GM21717 (cell line): ENCODE data around the gene NUCB2.
"Not testable (repeated sequence)": the region's sequence is repeated elsewhere in the genome, so short reads cannot be mapped to it uniquely, and the experiment has no call there.

ENCODE experiments used
- ATAC-seq: cut with Tn5 transposase; IDR thresholded peaks from one replicate; pipeline ENCODE4 v1.9.1; 2021; ENCODE audit warnings: mild to moderate bottlenecking, moderate library complexity; ENCODE audit not compliant: unreplicated experiment

NUCB2 gene

GRCh38 chr11:17276236-17277023 is at the start of gene NUCB2:
TSS of gene NUCB2 (plus strand) at chr11:17276739. CDS start at chr11:17295324, 18,585 bp downstream.
- peak; percentile 97 for ATAC-seq

- ATAC-seq: not testable (repeated sequence)
These were observed 48.2 kb upstream of the NUCB2 start for GRCh38 chr11:17228186-17228925.

- ATAC-seq: no peak
These were observed 46.9 kb upstream of the NUCB2 start for GRCh38 chr11:17229481-17230152.

GRCh38 chr11:17230867-17231851 is 45.4 kb upstream of the NUCB2 start:
- ATAC-seq: peak; percentile 96

- ATAC-seq: no peak
These were observed 43.4 kb upstream of the NUCB2 start for GRCh38 chr11:17233101-17233500.

- ATAC-seq: no peak
These were observed 38.2 kb upstream of the NUCB2 start for GRCh38 chr11:17238377-17238776.

GRCh38 chr11:17239927-17240326 is 36.6 kb upstream of the NUCB2 start:
- not testable (repeated sequence) for ATAC-seq

- no peak for ATAC-seq
These were observed 35.8 kb upstream of the NUCB2 start for GRCh38 chr11:17240780-17241179.

GRCh38 chr11:17242954-17243353 is 33.6 kb upstream of the NUCB2 start:
- not testable (repeated sequence) for ATAC-seq

- ATAC-seq: peak; percentile 64
These were observed 32.5 kb upstream of the NUCB2 start for GRCh38 chr11:17244046-17244445.

GRCh38 chr11:17250561-17251350 is 25.8 kb upstream of the NUCB2 start:
- no peak for ATAC-seq

- no peak for ATAC-seq
These were observed 23.8 kb upstream of the NUCB2 start for GRCh38 chr11:17252704-17253103.

- no peak for ATAC-seq
These were observed 20.0 kb upstream of the NUCB2 start for GRCh38 chr11:17256512-17256911.

GRCh38 chr11:17257196-17257595 is 19.3 kb upstream of the NUCB2 start:
- no peak for ATAC-seq

- ATAC-seq: no peak
These were observed 17.9 kb upstream of the NUCB2 start for GRCh38 chr11:17258670-17259069.

- ATAC-seq: no peak
These were observed 17.0 kb upstream of the NUCB2 start for GRCh38 chr11:17259519-17259918.

- no peak for ATAC-seq
These were observed 16.5 kb upstream of the NUCB2 start for GRCh38 chr11:17260020-17260419.

GRCh38 chr11:17263769-17264168 is 12.8 kb upstream of the NUCB2 start:
- no peak for ATAC-seq

- no peak for ATAC-seq
These were observed 9.8 kb upstream of the NUCB2 start for GRCh38 chr11:17266781-17267180.

- no peak for ATAC-seq
These were observed 9.0 kb upstream of the NUCB2 start for GRCh38 chr11:17267576-17267975.
